Measurements from ENCODE around the gene KANSL1.

- TF ChIP-seq, protein P1, sequence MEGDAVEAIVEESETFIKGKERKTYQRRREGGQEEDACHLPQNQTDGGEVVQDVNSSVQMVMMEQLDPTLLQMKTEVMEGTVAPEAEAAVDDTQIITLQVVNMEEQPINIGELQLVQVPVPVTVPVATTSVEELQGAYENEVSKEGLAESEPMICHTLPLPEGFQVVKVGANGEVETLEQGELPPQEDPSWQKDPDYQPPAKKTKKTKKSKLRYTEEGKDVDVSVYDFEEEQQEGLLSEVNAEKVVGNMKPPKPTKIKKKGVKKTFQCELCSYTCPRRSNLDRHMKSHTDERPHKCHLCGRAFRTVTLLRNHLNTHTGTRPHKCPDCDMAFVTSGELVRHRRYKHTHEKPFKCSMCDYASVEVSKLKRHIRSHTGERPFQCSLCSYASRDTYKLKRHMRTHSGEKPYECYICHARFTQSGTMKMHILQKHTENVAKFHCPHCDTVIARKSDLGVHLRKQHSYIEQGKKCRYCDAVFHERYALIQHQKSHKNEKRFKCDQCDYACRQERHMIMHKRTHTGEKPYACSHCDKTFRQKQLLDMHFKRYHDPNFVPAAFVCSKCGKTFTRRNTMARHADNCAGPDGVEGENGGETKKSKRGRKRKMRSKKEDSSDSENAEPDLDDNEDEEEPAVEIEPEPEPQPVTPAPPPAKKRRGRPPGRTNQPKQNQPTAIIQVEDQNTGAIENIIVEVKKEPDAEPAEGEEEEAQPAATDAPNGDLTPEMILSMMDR (conservative IDR thresholded peaks at IDR 0.05 in 1 of 2, IDR thresholded peaks at IDR 0.05 in 1 of 2; ENCODE audit: low read depth in 1 of 2, low read length in 2 of 2): no peak
- no peak for TF ChIP-seq EZH2 (IDR thresholded peaks at IDR 0.05; ENCODE audit: low read length, missing control alignments)
Measured at GRCh38 chr17:46138473-46138872, 54.8 kb downstream of the KANSL1 start.

All from fibroblast of lung (primary cell).